ENCODE data around the gene PROX1. TPM values are rescaled to one million over a fixed set of nuclear protein-coding genes. Genes with fewer than 3 reads are reported as not detected.

The PROX1 gene
- total and polyA plus RNA-seq, 2 of the 4 experiments (the other 2 are of a cell fraction) = under 0.01 to 0.02 TPM

- intact Hi-C loops (cut with micrococcal nuclease) = no loop called here
- H3K4me3 ChIP-seq (ENCODE audit: insufficient read depth, low read depth, low read length) = no peak overlapping the region
- WGBS, 2 experiments (ENCODE audit: extremely low coverage in 2 of 2, insufficient read length in 1 of 2) = no CpG with 5 or more reads among the region's 1 CpG
- no peaks in the 10 kb centered on the region for H3K36me3 ChIP-seq (ENCODE audit: control insufficient read depth, insufficient read depth, low read length)
- no peak overlapping the region for H2BK15ac ChIP-seq (ENCODE audit: low read depth, low read length)
- no peak overlapping the region for H3K18ac ChIP-seq (ENCODE audit: low read depth, low read length)
- H3K27ac ChIP-seq (ENCODE audit: insufficient read depth, low read length) = no peak overlapping the region
- no TSS peak for BruUV-seq (replicated peaks)
- H2BK5ac ChIP-seq (ENCODE audit: low read depth, low read length, poor library complexity, severe bottlenecking) = no peak overlapping the region
- H3K9ac ChIP-seq (ENCODE audit: low read depth, low read length) = no peak overlapping the region
- no peak overlapping the region for H2AK9ac ChIP-seq (replicated peaks; ENCODE audit: low read depth, low read length, poor library complexity)
- no peaks in the 10 kb centered on the region for H3K9me1 ChIP-seq (ENCODE audit: insufficient read depth, low read length)
- H2AK5ac ChIP-seq (ENCODE audit: low read depth, low read length) = no peak overlapping the region
- ATAC-seq (ENCODE audit: low read depth) = no peak
- no peak overlapping the region for H3K56ac ChIP-seq (ENCODE audit: extremely low read depth, insufficient read depth, low read length)
- POLR2A ChIA-PET (ENCODE audit: unreplicated experiment) = no interaction called here
- H3K79me1 ChIP-seq (ENCODE audit: low read depth in 1 of 2, low read length in 2 of 2) = no peaks in the 10 kb centered on the region
- H2BK20ac ChIP-seq (ENCODE audit: low read depth, low read length) = no peak overlapping the region
- no peak overlapping the region for H4K5ac ChIP-seq (ENCODE audit: low read depth, low read length)
- CTCF ChIA-PET = no interaction called here
- no peak overlapping the region for H3K4ac ChIP-seq (ENCODE audit: low read depth, low read length)
- H3K14ac ChIP-seq (replicated peaks; ENCODE audit: low read depth, low read length) = no peak overlapping the region
- H3K27me3 ChIP-seq (ENCODE audit: control insufficient read depth, insufficient read depth, low read length) = peaks cover 4% of the 10 kb centered on the region
- H3K23ac ChIP-seq (ENCODE audit: low read depth, low read length) = no peak overlapping the region
- in situ Hi-C loops (cut with MboI; ENCODE audit: low sequenced_read_pairs) = no loop called here
- no peak for DNase-seq
- no peak overlapping the region for H4K91ac ChIP-seq (ENCODE audit: insufficient read depth, low read depth, low read length)
- no peak overlapping the region for H2BK120ac ChIP-seq (ENCODE audit: low read depth, low read length)
- H3K4me2 ChIP-seq (ENCODE audit: low read depth, low read length) = no peak overlapping the region
- H4K20me1 ChIP-seq (ENCODE audit: insufficient read depth, low read length) = no peaks in the 10 kb centered on the region
- no peak overlapping the region for H2AFZ ChIP-seq (replicated peaks; ENCODE audit: low read length, poor library complexity)
- dilution Hi-C loops (cut with HindIII; ENCODE audit: low sequenced_read_pairs, unreplicated experiment) = no loop called here
- H3K4me1 ChIP-seq (ENCODE audit: control insufficient read depth, insufficient read depth, low read length) = no peaks in the 10 kb centered on the region
- TF ChIP-seq RFX5 (IDR thresholded peaks at IDR 0.05; ENCODE audit: low read depth, low read length) (no peak), NFE2L2 (IDR thresholded peaks at IDR 0.05; ENCODE audit: low read depth, low read length) (no peak), MXI1 (IDR thresholded peaks at IDR 0.05; ENCODE audit: borderline replicate concordance, low read depth, low read length) (no peak), BHLHE40 (IDR thresholded peaks at IDR 0.05; ENCODE audit: low read depth, low read length) (no peak), CEBPB (IDR thresholded peaks at IDR 0.05; ENCODE audit: low read depth, low read length) (no peak), ELK1 (IDR thresholded peaks at IDR 0.05; ENCODE audit: borderline replicate concordance, low read depth, low read length) (no peak), MAZ (IDR thresholded peaks at IDR 0.05; ENCODE audit: borderline replicate concordance, low read depth, low read length) (no peak), MAFK (IDR thresholded peaks at IDR 0.05; ENCODE audit: low read depth, low read length) (no peak), POLR2A (IDR thresholded peaks at IDR 0.05; ENCODE audit: low read depth, low read length) (no peak), SMC3 (IDR thresholded peaks at IDR 0.05; ENCODE audit: low read depth, low read length) (no peak), CHD1 (IDR thresholded peaks at IDR 0.05; ENCODE audit: low read depth, low read length) (no peak), CTCF (conservative IDR thresholded peaks at IDR 0.05; ENCODE audit: low read depth, low read length) (no peak), FOS (IDR thresholded peaks at IDR 0.05; ENCODE audit: low read depth, low read length) (no peak)
- TF ChIP-seq, protein P1, sequence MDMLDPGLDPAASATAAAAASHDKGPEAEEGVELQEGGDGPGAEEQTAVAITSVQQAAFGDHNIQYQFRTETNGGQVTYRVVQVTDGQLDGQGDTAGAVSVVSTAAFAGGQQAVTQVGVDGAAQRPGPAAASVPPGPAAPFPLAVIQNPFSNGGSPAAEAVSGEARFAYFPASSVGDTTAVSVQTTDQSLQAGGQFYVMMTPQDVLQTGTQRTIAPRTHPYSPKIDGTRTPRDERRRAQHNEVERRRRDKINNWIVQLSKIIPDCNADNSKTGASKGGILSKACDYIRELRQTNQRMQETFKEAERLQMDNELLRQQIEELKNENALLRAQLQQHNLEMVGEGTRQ (IDR thresholded peaks at IDR 0.05; ENCODE audit: low read depth, low read length) = no peak
- H4K8ac ChIP-seq (ENCODE audit: low read depth in 2 of 2, low read length in 2 of 2) = no peak overlapping the region
- no peaks in the 10 kb centered on the region for H3K9me3 ChIP-seq (ENCODE audit: control insufficient read depth, insufficient read depth, low read length)
These were observed 86.7 kb downstream of the PROX1 start for GRCh38 chr1:214074477-214074876.

Data from IMR-90 (cell line).